ENCODE data around the gene HRAS. TPM values are rescaled to one million over a fixed set of nuclear protein-coding genes. Genes with fewer than 3 reads are reported as not detected.
A peak's percentile ranks its signal among the peaks of the same experiment; 100 is the strongest.

The HRAS gene
- total RNA-seq, 1 donor from 2014 or later: 21.2 TPM

DNA sequence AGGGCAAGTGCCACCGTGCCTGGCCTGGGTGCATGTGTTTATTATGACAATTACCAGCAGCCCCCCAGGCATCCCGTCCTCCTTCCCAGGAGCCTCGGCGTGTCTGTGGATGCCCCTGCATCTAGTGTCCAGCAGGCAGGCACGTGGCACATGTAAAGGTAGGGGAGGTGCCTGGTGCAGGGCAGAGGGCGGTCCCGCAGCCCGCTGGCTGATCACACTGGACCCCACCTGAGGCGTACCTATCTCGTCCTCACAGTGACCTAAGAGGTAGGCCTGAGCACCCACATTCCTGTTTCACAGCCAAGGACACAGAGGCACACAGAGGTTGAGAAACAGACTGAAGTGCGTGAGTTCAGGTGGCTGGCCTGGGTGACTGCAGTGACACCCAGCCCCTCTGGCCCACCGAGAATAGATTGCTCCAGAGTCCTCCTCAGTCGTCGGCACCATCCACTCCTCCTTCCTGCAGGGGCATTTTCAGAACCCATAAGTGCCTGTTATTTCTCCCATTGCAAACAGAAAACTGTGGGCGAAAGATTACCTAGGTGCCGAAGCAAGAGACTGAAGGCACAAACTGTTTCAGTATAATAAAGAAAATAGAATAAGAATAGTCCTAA, 37.9 kb upstream of the HRAS start:
- no peaks in the 10 kb centered on the region for H3K36me3 ChIP-seq
- peaks cover 38% of the 10 kb centered on the region for H3K4me1 ChIP-seq
- no peaks in the 10 kb centered on the region for H3K9me3 ChIP-seq (ENCODE audit: low read depth)
- H3K27me3 ChIP-seq: peaks cover 15% of the 10 kb centered on the region
- no peak overlapping the region for H2AFZ ChIP-seq (replicated peaks)
- Mint-ChIP-seq H3K4me1 (peaks cover 34% of the 10 kb centered on the region), H3K9me3 (no peaks in the 10 kb centered on the region), H3K27ac (no peak overlapping the region), H3K27me3 (ENCODE audit: insufficient read depth, low read depth) (peaks cover 6% of the 10 kb centered on the region), H3K36me3 (peaks cover 4% of the 10 kb centered on the region), H3K4me3 (peak overlapping the region; percentile 65)
- no peak overlapping the region for H3K27ac ChIP-seq
- TF ChIP-seq EZH2phosphoT487 (IDR thresholded peaks at IDR 0.05) (no peak), EZH2 (IDR thresholded peaks at IDR 0.05) (no peak)
- TF ChIP-seq, protein P1, sequence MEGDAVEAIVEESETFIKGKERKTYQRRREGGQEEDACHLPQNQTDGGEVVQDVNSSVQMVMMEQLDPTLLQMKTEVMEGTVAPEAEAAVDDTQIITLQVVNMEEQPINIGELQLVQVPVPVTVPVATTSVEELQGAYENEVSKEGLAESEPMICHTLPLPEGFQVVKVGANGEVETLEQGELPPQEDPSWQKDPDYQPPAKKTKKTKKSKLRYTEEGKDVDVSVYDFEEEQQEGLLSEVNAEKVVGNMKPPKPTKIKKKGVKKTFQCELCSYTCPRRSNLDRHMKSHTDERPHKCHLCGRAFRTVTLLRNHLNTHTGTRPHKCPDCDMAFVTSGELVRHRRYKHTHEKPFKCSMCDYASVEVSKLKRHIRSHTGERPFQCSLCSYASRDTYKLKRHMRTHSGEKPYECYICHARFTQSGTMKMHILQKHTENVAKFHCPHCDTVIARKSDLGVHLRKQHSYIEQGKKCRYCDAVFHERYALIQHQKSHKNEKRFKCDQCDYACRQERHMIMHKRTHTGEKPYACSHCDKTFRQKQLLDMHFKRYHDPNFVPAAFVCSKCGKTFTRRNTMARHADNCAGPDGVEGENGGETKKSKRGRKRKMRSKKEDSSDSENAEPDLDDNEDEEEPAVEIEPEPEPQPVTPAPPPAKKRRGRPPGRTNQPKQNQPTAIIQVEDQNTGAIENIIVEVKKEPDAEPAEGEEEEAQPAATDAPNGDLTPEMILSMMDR (IDR thresholded peaks at IDR 0.05): no peak
- no peak overlapping the region for H3K4me2 ChIP-seq
- no peak for DNase-seq (ENCODE audit: low spot score)
- peaks cover 58% of the 10 kb centered on the region for H3F3A ChIP-seq (ENCODE audit: low read depth)
- no peak overlapping the region for H3K9ac ChIP-seq
- H4K20me1 ChIP-seq (ENCODE audit: low read depth): peaks cover 25% of the 10 kb centered on the region
- no peak overlapping the region for H3K4me3 ChIP-seq
- H3K79me2 ChIP-seq (ENCODE audit: low read depth): peaks cover 20% of the 10 kb centered on the region

DNA sequence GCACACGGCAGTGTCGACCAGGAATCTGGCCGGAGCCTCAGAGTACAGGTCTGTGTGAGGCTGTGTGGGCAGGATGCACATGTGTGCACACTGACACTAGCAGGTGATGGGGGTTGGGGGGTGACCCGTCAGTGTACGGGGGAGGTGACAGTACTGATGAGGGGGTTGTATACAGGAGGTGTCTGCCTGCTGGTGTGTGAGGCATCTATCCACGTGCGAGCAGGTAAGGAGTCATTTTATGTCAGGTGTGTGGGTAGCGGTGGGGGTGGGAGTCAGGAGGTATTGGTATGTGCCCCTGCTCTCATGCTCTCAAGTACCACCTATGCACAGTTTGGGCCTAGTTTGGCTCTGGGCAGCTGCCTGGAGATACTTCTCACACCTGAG, 36.4 kb upstream of the HRAS start:
- peaks cover 28% of the 10 kb centered on the region for H3K4me1 Mint-ChIP-seq

DNA sequence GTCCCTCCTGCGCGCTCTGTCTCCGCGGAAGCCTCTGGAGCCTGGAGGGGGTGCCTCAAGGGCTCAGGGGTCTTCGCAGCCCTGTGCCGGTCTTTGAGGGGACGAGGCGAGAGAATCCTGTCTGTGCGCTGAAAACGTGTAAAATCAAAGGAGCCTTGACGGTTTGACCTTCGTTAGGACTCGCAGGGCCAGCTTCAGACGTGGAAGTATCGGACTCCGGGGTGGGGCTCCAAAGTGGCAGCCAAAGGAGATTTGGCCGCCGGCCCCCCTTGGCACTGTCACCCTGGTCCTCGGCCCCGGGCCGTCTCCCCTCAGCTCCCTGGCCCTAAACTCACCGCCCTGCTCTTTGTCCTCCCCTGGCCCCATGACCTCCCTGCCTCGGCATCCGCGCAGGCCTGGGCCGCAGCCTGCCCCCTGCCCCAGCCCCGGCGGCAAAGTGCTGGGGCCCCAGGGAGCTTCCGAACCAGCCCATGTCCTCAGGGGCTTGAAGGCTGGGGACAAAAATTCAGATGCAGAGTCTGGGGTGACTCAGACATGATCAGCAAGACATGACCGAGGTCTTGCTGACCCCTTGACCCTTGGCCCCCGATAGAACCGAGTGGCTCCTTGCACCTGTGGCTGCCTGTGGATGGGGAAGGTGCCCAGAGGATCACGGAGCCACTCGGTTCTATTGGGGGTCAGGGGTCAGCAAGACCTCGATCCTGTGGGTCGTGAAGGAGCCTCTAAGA, 33.9 kb upstream of the HRAS start:
- Histone ChIP-seq H2AFZ (replicated peaks) (no peak overlapping the region), H3K27me3 (peaks cover 4% of the 10 kb centered on the region), H3K9me3 (ENCODE audit: low read depth) (no peaks in the 10 kb centered on the region), H3K4me3 (peak overlapping the region; percentile 90), H3K27ac (no peak overlapping the region), H3K79me2 (ENCODE audit: low read depth) (peaks cover 7% of the 10 kb centered on the region), H4K20me1 (ENCODE audit: low read depth) (peaks cover 35% of the 10 kb centered on the region), H3K4me2 (peak overlapping the region; percentile 98), H3F3A (ENCODE audit: low read depth) (peaks cover 51% of the 10 kb centered on the region), H3K4me1 (peaks cover 36% of the 10 kb centered on the region), H3K36me3 (no peaks in the 10 kb centered on the region), H3K9ac (peak overlapping the region; percentile 27)
- peak; percentile 56 for DNase-seq (ENCODE audit: low spot score)
- Mint-ChIP-seq H3K4me1 (peaks cover 19% of the 10 kb centered on the region), H3K9me3 (no peaks in the 10 kb centered on the region), H3K36me3 (no peaks in the 10 kb centered on the region), H3K27ac (peak overlapping the region; percentile 72), H3K27me3 (ENCODE audit: insufficient read depth, low read depth) (peaks cover 11% of the 10 kb centered on the region), H3K4me3 (peak overlapping the region; percentile 86)
- TF ChIP-seq EZH2phosphoT487 (IDR thresholded peaks at IDR 0.05) (no peak), EZH2 (IDR thresholded peaks at IDR 0.05) (no peak)
- TF ChIP-seq, protein P1 (IDR thresholded peaks at IDR 0.05): no peak

More for the DNA sequence above, 36.4 kb upstream of the HRAS start:
- H3K9ac ChIP-seq: no peak overlapping the region
- H3K27me3 ChIP-seq: peaks cover 15% of the 10 kb centered on the region
- H4K20me1 ChIP-seq (ENCODE audit: low read depth): peaks cover 23% of the 10 kb centered on the region
- peaks cover 57% of the 10 kb centered on the region for H3F3A ChIP-seq (ENCODE audit: low read depth)
- no peak overlapping the region for H3K4me3 ChIP-seq
- H3K79me2 ChIP-seq (ENCODE audit: low read depth): peaks cover 12% of the 10 kb centered on the region
- Mint-ChIP-seq H3K36me3 (no peaks in the 10 kb centered on the region), H3K27me3 (ENCODE audit: insufficient read depth, low read depth) (peaks cover 9% of the 10 kb centered on the region), H3K9me3 (no peaks in the 10 kb centered on the region), H3K4me3 (no peak overlapping the region), H3K27ac (peak overlapping the region; percentile 37)
- H3K4me2 ChIP-seq: no peak overlapping the region
- H3K4me1 ChIP-seq: peaks cover 35% of the 10 kb centered on the region
- TF ChIP-seq EZH2phosphoT487 (IDR thresholded peaks at IDR 0.05): no peak
- TF ChIP-seq, protein P1 (IDR thresholded peaks at IDR 0.05): no peak
- TF ChIP-seq EZH2 (IDR thresholded peaks at IDR 0.05): no peak
- no peak overlapping the region for H3K27ac ChIP-seq
- no peaks in the 10 kb centered on the region for H3K9me3 ChIP-seq (ENCODE audit: low read depth)
- H2AFZ ChIP-seq (replicated peaks): no peak overlapping the region
- no peaks in the 10 kb centered on the region for H3K36me3 ChIP-seq
- DNase-seq (ENCODE audit: low spot score): no peak

All from neural progenitor cell (in vitro differentiated cells).